Hematopoietic multipotent progenitor cell treated with erythropoietin and hydrocortisone succinate and interleukin-3 and kit ligand, for 15 days (in vitro differentiated cells): Measurements from ENCODE around the gene TM4SF1.

Experiments used
- DNase-seq: peaks from one replicate; pipeline ENCODE4 v3.0.0-alpha.2; 2015; ENCODE audit warnings: low spot score

TM4SF1 gene, protein sequence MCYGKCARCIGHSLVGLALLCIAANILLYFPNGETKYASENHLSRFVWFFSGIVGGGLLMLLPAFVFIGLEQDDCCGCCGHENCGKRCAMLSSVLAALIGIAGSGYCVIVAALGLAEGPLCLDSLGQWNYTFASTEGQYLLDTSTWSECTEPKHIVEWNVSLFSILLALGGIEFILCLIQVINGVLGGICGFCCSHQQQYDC

DNA sequence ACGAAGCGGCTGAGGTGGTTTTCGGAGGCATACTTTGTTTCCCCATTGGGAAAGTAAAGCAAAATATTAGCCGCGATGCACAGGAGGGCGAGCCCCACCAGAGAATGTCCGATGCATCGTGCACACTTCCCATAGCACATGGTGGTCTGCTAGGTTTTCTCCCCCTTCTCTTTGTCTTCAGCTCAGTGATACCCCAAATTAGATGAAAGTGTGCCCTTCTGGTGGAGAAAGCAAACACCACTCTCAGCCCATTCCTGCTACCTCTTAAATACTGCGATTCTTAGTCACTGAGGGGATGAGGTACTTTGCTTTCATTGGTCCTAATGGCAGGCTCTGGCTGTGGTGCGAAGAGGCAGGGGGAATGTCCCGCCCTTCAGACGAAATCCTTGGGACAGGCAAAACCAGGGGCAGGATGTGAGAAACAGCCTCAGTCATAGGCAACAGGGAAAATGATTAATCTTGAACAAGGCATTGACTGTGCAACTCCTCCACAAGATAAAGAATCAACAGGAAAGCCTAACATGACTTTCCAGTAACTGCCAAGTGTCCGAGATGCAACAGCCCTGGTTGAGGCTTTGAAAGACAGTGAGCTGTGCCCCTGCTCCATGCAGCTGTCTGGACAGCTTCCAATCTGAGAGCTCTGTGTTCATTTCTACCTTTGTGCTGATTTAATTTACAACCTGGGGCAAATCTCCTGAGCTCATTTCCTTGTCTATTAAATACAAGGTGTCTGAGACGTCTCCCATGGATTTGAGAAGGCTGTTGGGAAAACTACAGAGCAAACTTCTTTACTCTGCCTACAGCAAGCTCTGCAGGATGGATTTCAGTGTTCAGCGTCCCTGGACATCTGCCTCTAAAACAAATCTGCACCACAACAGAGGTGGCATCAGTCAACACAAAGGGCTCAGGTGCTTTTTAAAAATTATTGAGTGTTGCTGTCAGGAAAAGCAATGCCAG lies at the start of gene TM4SF1:
Gene TM4SF1 (minus strand): TSS at position 242 of the 957 bp plus-strand sequence. CDS start 102 bp downstream, at position 140.
- no peak for DNase-seq

DNA sequence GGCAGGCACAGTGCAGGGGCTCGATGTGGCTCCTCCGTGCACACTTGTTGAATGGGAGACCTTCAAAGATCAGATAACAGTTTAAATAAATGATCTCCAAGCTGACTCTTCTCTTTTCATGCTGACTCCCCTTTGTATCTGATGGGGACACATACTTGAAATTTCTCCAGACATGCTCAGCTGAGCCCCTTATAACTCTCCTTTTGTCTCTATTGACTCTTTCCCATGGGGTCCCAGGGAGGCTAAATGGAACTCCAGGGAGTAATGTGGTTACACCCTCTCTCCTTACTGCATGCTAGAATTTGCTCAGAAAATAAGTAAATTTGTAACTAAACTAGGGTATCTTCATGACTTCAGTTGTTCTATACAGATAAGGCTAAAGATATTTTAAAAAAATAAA lies 48.9 kb upstream of the TM4SF1 start:
- DNase-seq = no peak

DNA sequence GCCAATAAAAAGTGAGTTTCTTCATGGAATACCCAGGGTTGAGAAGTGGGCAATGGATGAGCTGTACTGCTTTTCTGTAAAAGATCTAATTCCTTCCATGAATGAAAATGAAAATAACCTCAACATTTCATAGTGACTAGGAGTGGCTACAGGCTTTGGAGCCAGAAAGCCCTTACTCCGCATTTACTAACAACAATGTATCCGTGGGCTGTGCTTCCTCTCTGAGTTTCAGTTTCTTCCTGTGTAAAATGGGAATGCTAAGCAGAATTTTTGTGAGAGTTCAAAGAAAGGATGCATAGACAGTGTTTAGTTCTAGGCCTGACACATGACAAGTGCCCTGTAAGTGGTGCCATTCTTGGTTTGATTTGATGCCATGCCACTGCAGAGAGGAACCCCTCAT lies 47.5 kb upstream of the TM4SF1 start:
- DNase-seq = no peak

DNA sequence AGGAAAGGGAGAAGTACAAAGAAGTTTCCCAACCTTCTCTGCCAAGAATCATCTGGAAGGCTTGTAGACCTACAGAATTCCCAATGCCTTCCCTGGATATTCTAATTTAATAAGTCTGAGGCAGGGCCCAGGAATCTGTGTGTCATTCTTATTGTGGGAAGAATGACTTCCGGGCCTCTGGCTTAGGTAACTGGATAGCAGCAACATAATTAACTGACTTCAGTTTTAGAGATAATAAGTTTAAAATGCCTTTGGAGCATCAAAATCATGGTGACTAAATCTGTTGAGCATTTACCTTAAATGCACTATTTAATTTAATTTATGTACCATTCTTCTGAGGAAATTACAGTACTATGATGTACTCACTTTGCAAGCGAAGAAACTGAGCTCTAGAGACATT lies 44.3 kb upstream of the TM4SF1 start:
- DNase-seq = no peak

DNA sequence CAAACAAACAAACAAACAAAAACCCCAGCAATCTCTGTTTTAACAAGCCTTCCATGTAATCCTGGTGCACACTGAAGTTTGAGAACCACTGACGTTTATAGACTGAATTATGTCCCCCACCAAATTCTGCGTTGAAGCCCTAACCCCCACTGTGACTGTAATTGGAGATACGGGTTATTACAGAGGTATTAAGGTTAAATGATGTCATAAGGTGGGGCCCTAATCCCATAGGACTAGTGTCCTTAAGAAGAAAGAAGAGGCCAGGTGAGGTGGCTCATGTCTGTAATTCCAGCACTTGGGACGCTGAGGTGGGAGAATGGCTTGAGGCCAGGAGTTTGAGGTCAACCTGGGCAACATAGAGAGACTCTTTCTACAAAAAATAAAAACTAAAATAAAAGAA lies 42.4 kb upstream of the TM4SF1 start:
- no peak for DNase-seq

DNA sequence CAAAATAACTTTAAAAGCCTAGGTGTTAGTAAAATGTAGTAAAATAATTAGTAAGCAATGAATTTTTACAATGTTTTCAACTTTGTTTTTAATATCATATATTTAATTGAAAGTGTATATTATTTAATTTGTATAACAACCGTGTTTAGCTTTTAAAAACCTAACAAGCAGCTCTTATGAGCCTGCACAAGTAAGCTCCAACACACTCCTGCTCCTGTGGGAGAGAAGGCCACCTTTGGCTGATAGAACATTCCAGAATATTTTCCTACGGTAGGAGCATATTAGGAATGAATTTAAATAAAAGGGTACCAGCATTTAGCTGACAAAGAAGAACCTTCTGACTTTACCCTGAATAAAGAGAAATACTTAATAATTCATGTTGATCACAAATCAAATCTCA lies 40.3 kb upstream of the TM4SF1 start:
- no peak for DNase-seq

DNA sequence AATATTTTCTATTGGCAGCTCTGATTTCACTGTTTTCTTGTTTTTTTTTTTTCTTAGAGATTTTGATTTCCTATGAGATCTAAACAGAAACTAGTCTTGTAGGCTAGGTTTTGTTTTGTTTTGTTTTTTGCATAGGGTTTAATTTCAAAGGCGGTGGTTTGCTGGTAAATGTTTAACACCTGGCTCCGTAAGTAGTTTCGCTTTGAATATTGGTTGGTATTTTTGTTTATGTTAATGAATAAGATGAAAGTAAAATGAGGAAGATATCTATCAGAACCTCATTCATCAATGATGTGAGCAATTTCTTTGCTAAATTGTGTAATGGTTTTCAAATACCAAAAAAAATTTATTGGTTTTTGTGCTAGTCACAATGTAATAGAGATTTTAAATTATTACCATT lies 39.7 kb upstream of the TM4SF1 start:
- no peak for DNase-seq

DNA sequence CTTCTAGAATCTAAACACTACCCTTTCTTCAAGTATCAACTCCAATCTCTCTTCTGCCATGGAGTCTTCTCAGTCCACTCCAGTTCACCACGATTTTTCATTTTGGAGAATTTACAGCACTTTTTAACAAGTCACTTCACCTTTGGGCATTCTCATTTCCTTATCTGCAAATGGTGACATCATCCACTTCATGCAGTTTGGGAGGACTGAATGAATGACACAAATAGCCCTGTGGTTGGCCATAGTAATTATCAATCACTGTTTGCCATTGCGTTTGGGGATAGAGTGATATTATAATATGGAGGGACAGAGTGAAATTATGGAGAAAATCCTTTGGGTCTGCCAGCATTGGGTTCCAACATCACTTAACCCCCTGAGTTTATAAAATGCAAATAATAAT lies 38.0 kb upstream of the TM4SF1 start:
- DNase-seq = no peak

DNA sequence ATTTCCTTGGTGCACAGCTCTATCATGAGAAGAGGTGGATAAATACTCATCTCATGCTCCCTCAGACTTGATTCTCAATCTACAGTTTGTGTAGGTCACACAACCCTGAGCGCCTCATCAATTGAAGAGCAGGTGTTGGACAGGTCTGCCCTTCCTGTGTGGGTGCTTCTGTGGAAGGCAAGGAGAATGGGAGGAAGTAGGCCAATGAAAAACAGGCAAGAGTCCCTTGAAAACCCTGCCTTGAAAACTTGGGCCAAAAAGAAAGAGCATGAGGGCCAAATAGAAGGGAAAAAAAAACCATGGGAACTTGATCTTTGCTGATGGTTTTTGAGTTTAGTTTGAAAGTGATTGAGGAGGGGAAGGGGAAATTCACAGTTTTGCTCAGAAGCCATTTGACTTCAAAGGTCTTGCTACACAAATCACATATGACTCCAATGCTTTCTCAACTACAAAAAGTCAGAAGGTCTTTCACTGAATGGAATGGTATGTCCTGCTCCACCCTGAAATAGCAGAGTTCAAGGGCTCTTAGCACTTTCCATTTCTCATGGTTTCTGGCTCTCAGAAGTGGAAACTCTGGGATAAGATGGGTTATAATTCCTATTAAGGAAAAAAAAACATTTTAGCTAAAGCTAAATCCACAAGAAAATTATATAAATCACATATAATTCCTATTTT lies 37.2 kb upstream of the TM4SF1 start:
- no peak for DNase-seq

DNA sequence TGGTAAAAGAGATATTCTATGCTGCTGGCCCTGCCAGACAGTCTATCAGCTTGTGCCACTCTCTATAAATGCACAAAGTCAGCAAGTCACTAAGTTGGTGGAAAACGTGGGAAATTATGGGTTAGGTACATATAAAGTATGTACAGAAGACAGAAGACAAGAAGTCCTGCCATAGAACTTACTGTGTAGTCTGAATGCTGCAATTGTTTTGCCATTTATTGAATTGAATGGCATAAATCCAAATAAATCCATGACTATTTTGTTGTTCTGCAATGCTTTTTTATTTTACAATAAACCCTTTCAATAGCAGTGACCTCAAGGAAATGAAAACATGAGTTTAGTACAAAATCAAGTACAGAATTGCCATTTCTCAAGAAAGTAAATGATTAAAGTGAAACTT lies 34.1 kb upstream of the TM4SF1 start:
- no peak for DNase-seq

DNA sequence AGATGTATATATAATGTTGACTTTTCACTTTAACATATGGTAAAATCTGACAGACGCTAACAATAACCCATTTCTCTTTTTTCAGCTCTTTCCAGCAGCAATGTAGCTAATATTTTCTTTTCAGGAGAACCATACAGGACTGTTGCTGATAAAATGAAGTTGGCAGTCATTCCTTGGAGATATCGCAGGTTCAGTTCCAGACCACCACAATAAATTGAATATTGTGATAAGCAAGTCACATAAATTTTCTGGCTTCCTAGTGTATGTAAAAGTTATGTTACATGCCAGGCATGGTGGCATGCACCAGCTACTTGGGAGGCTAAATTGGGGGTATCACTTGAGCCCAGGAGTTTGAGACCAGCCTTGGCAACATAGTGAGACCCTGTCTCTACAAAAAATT lies 31.9 kb upstream of the TM4SF1 start:
- no peak for DNase-seq

DNA sequence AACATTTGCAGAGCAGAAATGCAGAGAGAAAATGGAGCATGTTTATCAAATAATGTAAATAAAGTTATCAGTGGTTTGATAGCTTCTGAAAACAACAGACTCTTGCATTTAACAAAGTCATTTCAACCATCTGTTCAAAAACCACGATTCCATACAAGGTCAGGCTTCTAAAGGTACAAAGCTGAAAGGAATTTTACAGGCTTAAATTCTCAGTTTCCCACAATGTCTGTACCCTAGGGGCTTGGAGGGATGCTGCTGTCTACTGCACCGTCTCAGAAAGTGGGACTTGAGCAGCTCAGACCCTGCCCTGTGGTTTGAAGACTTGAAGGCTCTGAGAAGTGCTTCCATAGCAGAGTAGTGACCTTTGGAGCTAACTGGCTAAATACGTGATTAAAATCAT lies 30.4 kb upstream of the TM4SF1 start:
- no peak for DNase-seq

DNA sequence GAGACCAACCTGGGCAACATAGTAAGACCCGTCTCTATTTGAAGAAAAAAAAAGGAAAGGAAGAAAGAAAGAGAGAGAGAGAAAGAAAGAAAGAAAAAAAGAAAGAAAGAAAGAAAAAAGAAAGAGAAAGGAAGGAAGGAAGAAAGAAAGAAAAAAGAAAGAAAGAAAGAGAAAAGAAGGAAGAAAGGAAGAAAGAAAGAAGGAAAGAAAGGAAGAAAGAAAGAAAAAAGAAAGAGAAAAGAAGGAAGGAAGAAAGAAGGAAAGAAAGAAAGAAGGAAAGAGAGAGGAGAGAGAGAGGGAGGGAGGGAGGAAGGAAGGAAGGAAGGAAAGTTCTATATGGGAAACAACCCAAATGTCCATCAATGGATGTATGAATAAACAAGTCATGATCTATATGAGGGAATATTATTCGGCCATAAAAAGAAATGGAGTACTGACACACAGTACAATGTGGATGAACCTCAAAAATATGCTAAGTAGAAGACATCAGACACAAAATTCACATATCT lies 28.8 kb upstream of the TM4SF1 start:
- DNase-seq = no peak

DNA sequence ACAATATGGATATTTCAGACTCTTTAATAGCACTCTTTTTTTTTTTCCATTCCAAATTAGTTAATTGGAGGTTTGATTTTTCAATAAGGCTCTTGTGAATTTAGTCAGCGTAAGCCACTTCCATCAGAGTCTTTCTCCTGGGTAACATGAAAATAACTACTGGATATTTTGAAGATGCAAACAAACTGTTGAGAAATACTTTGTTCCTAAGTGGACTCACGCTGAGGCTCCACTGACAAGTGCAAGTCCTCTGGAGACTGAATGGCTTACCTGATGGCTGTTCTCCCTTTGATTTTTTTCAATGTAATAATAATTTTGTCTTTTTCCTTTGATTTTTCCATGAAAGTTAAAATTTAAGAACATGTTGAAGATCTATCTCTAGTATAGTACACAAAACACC lies 26.0 kb upstream of the TM4SF1 start:
- no peak for DNase-seq

DNA sequence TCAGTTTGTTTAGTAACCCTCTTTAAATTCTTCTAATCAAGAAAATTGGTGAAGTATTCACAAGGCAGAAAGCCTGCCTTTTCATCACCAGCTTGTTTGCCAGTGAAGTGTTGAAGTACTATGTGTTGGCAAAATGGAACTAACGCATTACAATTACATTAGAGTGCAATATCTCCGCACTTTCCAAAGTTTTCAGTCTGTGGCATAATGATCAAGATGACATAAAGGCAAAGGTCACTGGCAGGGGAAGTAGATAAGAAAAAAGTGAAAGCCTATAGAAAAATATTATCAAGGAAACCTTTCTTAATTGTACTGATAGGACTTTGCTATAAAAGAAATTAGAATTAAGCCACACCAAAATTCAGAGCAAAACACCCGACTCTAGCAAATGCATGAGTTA lies 25.0 kb upstream of the TM4SF1 start:
- DNase-seq = no peak

DNA sequence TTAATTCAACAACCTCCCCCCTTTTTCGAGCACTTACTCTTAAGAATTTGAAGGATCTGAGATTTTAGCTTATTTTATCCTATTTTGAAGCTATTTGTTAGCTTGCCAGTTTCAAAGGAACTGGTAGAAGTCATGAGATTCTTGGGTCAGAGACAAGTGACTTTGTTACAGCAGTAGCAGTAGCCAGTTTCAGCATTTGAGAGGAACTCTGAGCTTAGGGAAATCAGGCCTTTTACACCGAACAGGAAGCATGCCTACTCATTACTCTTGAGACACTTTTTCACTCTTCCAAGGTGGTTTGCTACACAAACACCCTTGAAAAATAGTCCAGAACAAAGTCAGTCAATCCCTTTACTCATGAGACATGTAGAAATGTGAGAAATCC lies 24.5 kb upstream of the TM4SF1 start:
- no peak for DNase-seq

DNA sequence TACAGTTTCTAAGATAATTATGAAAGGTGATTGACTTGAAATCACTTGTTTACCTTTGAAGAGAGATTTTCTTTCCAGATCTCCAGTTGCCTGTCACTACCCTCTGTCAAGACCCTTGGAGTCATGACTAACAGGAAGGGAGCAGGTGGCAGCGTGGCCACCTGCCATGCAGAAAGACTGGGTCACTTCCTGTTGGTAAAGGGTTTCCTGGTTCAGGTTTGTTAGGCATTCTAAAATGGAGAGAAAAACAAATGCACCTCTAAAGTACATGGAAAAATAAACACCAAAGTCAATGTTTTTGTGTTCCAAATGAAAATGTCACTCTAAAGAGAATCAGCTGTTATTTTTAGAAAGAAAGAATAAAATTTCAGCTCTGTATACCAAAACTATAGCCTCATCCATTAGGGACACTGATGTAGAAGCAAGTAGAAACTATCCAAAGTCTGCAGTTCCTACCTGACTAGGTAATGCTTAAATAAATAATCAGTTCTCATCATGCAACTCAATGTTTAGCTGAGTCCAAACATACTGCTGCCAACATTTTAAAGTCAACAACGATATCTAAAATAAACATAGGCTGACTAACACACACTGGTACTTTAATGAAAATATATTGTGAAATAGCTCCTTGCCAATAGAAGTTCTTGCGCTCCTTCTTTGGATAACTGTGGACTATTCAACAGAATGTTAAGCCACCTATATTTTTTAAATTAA lies 23.9 kb upstream of the TM4SF1 start:
- no peak for DNase-seq

DNA sequence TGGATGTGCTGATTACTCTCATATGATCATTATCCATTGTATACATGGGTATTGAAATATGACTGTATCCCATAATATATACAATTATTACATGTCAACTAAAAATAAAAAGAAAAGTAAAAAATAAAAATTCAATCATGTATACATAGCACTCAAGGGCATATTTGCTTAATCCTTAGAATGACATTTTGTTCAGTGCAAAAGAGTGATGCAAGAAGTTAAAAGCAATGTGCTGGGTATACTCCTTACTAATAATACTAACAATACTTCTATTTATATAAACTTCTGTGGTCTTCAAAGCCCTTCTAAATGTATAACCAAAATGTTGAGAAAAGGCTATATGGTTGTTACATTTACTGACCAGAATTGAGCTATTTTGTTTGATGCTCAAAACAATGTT lies 23.2 kb upstream of the TM4SF1 start:
- no peak for DNase-seq

DNA sequence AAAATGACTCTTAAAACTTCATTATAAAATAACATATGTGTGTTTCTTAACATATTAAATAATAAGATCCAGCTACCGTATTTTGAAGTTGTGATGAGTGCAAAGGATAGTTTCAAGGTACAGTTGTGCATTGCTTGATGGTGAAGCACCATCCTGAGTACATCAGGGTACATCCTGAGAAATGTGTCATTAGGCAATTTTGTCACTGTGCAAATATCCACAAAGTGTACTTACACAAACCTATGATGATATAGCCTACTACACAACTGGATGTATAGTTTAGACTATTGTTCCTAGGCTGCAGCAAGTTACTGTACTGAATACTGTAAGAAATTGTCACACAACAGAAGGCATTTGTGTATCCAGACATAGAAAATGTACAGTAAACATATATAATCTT lies 20.8 kb upstream of the TM4SF1 start:
- DNase-seq = no peak

DNA sequence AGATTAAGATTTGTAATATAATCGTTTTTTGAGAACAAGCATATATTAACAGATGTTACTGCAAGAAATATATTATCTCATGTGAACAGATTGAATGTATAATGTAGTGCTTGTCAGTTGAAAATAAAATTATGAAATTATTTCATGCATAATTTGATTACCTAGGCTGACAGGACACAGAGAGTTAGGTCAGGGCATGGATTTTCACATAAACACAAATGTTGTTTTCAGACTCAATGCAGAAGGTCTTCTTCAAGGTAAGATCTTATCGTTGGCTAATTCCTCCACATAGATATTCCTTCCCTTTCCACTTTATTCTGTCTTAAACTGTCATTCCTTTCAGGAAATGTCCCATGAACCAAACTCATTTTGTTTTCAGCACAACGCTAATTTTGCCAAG lies 20.1 kb upstream of the TM4SF1 start:
- no peak for DNase-seq

DNA sequence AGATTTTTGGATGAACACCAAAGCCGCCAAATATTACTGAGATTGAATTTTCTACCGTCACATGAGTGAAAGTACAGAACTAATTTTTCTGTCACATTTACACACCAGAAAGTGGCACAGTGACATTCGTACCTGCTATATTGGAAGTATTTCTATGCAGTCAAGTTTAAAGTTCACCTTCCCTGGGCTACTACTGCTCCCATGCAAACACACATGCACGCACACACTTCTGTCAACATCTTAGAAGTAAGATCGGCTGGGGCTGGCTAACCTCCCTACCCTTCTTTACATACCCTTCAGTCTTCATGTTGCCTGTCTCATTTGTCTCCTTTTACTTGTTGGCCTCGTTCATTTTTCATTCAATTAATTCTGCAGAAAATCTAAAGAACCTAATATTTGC lies 19.0 kb upstream of the TM4SF1 start:
- DNase-seq = no peak
